HUDEP-2 (cell line): ENCODE results near the gene STAMBPL1.

Experiments used
- DNase-seq, 76 experiments: peaks; one replicate each; lab custom pipeline; 2025; ENCODE audit not compliant: unreplicated experiment in 76 of 76; lab: John Stamatoyannopoulos, UW

The STAMBPL1 gene

DNA sequence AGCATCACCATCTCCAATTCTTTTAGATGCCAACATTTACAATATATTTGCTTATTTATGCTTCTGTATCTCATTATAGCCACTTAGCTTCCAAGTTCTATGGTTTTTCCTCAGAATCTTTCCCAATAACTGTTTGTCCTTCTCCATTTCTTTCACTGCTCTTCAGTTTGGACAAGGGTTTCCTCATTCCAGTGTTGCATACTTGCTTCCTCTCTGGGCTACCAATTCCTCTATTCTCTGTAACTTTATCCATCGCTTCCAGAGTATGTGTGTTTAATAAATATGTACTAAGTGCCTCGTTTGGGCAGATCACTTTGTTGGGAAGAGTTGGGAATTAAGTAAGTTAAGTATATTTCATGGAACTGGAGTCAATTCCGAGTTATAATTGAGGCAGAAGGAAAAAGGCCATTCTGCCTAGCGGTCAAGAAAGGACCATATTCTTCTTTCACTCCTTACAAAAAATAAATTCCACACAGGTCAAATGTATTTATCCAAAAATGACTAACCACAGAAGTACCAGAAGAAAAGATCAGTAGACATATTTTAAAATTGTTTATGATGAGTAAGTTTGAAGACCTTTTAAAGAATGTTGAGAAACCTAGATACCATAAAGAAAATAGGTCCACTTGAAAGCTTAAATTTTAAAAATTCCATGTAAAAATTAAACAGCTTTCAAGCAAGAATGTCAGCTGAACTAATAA lies 10.8 kb downstream of the STAMBPL1 start:
- no peak for DNase-seq

DNA sequence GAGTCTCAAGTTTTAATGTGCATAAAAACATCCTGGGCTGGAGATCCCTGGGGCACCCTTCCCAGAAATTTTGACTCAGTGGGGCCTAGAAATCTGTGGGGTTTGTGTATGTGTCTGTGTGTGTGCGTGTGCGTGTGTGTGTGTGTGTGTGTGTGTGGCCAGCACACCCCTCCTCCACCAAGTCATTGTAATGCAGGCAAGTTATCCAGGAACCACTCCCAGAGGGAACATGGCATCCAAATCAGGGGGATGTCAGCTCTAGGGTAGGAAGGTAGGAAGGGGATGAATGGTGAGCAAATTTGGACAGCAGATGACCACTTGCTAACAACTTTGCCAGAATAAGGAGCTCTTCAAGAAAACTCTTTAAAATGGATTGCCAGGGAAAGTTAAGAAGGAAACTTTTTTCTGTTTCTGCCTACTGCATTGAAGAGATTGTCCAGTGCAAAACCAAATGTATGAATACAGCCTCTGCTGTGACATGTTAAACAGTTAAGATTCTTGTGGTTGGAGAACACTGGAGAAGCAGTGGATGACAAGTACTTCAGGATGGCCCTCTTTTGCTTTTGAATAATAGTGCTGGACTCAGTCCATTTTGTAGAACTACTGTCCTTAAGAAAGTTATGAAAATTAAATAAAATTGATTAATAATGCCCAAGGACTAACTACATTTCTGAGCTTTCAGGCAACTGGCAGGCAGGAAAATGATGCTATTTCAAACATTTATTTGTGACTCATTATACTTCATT lies 12.3 kb downstream of the STAMBPL1 start:
- no peak for DNase-seq

DNA sequence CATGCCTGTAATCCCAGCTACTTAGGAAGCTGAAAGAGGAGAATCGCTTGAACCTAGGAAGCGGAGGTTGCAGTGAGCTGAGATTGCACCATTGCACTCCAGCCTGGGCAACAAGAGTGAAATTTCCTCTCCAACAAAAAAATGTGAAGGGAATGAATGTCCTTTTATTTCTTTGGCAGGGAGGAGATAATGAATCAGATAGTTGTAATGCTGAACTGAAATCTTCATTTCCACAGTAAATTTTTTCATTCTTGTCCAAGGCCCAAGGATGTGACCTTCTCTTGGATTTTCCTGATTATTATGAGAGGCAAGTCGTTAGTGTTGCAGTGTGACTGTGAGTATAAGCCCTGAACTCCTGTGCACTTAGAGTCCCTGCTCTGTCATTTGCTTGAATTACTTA lies 13.6 kb downstream of the STAMBPL1 start:
- no peak for DNase-seq

DNA sequence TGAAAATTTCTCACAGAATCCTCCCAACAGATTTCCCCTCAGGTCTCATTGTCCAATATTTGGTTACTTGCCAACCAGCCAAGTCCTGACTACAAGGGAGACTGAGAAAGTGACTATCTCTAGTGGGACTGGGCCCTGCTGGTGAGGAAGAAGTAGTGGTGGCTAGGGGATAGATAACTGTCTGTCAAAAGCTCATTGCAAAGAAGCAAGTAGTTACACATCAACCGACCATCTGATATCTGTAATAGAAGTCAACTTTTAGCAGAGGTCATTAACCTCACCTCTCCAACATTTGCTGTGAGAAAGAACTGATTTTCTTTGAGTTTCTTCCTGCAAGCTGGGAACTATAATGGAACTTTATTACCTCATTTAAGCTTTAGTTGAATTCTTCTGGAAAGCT lies 15.2 kb downstream of the STAMBPL1 start:
- DNase-seq = peak in 1 of 76 experiments; percentile 2

DNA sequence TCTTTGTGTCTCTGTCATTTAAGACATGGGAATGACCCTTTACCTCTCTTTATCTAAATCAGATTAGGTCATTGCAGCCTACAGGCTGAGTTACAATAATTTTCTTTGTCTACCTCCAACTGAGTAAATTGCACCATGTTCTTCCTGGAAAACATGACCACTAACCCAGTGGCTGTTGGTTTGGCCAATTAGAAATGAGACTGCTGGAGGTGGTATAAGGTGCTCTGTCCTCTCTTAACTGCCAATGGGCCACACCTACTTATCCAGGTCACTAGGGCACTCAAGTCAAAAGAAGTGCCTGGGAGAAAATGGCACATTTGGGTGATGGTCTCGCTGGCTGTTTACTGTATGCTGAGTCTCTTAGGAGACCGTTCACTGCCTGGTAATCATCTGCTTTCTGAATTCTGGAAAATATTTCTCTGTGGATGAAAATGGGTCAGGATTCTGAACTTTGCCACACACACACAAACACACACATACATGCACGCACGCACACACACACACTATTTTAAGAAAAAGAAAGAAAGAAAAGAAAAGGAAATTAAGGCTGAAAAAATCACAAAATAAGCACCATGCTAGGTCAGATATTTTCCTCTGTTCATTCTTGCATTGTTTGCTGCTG lies 16.4 kb downstream of the STAMBPL1 start:
- no peak for DNase-seq

DNA sequence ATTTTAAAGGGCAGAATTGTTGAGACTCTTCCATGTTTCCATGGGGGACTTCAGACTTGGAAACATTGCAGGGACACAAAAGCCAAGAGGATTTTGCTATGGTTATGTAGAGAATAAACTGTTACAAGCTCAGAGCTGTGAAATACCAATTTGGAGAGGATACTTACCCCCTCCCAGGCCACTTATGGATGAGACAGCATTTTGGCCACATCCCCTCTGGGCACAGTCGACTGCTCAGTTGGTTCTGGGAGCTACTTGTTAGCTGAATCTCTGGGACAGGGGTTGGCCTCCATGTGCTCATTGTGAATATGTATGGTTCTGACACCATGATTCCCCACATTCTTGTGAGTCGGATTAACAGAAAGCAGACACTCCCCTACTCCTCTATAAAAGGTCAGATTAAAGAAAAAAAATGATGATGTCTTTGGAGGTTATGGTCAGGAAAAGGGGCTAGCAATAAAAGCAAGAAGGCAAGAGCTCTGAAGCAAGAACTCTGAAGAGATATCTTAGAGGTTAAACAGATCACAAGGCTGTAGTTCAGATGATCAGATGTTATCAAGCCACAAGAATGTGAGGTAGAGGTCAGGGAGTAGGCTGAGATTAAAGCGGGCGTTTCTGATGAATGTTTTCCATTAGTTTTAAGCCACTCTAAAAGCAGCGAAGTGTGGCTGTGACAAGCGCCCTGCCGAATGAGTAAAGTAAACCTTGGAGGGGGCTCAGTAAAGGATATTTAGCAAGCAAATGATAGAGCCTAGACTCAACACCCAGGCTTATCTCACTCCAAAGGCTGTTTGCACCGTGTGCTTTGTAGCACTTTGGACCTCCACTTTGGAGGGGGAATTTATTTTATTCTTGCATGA lies 17.2 kb downstream of the STAMBPL1 start:
- no peak for DNase-seq

DNA sequence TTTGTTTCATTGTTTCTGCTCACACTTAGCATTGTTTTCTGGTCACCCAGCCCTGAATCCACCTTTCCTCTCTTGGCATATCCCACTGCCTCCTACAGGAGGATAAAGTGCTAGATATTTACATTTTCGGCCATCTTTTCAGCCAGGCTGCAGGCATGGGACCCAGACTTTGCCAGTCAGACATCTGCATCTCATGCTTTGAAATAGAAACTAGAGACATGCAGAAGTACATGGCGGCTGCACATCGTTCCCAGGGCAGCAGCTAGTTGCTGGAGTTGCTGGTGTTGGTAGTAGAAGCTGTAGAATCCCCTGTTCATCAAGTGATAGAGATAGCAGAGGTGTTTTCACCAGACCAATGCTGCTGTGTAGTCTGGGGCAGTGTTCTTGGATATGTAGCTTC lies 18.7 kb downstream of the STAMBPL1 start:
- DNase-seq = no peak

DNA sequence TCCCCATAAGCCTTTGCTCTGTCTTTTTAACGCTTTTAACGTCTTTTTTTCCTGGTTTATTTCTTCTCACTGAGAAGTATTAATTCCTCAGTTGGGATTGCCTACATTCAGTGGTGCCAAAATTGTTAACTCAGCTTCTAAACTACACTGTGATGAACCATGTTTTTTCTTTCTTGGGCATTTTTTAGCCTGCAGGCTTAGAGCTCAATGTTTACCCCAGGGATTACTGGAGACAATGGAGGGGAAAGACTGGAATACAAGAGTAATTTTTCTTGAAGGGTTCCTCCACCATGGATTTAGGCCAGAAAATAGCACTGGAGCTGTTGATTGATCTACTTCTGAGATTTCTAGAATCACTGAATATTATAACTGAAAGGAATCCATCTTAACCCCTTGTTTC lies 19.8 kb downstream of the STAMBPL1 start:
- no peak for DNase-seq

DNA sequence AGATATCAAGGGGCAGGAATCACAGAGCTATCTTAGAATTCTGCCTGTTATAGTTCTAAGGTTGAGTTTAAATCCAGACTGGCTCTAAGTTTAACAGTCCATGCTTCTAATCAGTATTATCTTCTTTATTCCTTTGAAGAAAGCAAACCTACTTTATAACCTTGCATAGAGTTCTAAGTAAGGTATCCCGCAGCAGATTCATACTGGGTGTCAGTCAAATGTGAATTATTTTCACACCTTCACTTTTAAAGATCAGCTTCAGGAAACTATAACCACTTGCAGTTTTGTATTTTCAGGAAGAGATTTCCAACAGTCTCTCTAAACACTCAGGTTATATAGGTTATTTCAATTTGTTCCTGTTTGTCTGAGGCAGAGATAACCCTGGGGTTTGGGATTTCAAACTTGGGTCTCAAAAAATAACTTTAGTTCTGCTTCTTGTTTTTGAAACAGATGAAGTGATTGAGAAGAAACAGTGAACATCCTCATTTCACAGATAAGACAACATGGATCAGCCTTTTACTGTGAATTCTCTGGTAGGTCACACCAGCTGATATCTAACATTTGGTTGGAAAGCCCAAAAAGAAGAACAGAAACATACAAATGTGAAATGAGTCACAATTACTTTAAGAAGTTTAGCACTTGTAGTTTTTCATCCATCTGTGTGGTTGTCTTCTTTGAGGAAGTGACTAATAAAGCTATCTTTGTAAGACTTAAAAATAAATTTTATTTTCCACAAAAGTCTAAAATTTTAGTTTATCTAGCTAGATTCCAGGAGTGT lies 21.4 kb downstream of the STAMBPL1 start:
- no peak for DNase-seq

DNA sequence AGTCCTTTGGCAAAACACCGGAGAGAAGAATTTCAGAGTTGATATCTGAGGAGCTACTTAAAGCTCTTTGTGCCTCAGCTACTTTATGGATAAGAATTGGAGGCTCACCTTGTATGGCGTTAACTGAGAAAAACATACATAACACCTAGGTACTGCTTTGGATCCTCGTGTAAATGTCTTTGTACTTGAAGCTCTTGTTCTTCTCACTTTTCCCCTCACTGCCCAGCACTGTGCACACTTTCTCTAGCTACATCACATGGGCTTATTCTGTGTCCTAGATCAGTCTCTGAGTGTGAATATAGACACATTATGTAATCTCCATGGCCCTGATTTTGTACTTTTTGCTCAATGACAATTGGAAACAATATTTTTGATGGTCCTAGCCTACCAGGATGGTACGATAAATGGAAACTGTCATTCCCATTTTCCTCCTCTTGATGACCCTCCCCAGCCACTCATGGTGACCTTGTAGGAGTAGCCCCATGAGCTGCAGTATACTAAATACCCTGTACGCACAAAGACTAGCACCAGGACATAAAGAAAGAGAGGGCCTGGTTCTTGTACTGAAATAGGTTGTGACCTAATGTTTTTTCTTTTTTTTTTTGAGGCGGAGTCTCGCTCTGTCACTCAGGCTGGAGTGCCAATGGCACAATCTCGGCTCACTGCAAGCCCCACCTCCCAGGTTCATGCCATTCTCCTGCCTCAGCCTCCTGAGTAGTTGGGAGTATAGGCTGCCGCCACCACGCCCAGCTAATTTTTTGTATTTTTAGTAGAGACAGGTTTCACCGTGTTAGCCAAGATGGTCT lies 22.1 kb downstream of the STAMBPL1 start:
- no peak for DNase-seq

DNA sequence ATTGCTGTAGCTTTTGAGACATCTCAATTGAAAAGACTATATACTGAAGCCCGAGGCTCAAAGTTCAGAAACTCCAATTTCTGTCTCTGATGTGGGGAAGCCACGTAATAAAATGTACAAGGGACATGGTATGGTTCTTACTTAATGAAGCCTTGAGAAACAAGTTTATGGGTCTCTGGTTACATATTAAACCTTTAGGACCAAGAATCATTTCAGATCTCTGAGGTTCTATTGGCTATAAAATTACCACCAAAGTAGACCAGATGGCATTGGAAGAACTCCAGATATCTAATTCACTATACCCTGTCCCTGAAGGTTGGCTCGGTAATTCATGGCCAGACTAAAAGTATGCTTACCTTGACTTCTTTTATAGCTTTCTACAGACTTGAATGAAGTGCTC lies 23.7 kb downstream of the STAMBPL1 start:
- no peak for DNase-seq

DNA sequence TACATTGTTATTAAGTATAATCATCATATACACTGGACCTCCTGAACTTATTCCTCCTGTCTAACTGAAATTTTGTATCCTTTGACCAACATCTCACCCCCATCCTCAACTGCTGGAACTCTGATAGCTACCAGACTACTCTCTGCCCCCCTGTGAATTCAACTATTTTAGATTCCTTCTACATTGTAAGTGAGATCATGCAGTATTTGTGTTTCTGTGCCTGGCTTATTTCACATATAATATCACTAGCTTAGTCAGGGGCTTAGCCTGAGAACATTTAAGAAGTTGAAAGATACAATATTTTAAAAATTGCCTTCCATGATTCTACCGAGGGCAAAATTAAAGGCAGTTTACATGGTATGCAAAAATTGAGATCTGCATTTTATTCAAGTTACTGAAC lies 26.9 kb downstream of the STAMBPL1 start:
- no peak for DNase-seq

DNA sequence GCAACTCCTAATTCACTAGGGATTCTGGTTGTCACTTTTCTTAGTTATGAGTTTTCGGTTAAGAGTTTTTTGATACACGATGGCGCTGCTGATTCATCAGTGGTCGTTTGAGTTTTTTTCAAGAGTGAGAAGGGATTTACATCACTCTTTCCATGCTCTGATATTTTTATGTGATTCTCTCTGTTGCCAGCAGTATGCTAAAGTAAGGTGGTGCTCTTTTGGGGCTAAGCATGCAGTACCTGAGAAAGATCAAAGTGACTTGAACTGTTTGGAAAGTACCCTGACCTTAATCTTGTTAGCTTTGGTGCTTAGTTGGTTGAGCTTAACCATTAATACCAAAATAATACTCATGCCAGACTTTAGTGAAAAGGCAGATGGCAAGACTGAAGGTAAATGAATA lies 28.1 kb downstream of the STAMBPL1 start:
- no peak for DNase-seq

DNA sequence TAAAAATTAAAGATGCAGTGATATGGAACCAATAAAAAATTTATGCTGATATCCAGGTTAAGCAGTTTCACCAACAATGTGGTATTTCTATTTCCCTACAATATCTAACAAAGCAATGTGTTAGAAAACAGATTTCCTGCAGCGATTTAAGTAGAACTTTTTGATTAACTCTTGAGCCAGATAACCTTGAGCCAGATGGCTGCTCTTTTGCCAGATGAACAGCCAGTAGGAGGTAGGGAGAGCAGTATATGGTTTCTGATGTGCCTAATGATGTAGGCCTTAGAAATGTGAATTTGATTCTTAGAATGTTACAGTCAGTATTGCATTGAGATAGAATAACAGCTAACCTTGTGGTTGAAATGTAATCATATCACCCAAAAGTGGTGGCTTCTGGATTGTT lies 31.1 kb downstream of the STAMBPL1 start:
- no peak for DNase-seq

DNA sequence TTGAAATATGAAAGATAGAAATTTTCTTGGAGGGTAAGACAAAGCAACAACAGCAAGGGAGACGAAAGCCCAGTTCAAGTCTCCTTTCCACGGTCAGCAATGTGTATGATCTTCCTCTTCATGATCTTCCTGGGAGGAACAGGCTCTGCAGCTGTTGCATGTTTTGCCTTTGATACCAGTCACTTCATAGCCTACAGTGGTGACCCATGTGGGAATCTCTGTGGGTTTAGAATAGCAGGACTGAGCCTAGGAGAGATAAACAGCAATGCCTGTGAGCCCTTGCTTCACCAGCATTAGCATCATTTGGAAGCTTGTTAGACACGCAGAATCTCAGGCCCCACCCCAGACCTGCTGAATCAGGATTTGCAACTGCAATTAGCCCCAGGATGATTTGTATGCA lies 31.8 kb downstream of the STAMBPL1 start:
- DNase-seq = no peak

DNA sequence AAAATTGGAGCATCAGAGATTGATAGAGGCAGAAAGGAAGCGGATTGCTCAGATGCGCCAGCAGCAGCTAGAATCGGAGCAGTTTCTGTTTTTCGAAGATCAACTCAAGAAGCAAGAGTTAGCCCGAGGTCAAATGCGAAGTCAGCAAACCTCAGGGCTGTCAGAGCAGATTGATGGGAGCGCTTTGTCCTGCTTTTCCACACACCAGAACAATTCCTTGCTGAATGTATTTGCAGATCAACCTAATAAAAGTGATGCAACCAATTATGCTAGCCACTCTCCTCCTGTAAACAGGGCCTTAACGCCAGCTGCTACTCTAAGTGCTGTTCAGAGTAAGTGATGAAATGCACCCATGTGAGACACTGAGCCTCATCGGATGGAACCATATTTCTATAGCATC lies 33.1 kb downstream of the STAMBPL1 start:
- no peak for DNase-seq

DNA sequence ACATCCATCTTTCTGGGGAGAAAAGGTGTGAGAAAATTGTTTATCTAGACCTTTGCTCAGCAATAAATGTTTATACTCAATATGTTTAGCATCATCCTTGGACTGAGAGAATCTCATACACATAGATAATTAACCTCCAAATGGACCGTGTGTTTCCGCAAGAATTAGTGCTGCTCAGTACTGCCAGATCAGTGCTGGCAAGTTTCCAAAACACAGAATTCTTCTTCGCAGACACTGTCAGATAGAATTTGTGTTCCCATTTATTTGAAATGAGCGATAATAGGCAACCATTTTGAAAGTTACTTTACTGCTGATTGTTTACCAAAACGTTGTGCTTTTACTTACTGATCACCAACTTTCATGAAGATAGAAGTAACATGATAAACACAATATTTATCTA lies 33.7 kb downstream of the STAMBPL1 start:
- DNase-seq = no peak

DNA sequence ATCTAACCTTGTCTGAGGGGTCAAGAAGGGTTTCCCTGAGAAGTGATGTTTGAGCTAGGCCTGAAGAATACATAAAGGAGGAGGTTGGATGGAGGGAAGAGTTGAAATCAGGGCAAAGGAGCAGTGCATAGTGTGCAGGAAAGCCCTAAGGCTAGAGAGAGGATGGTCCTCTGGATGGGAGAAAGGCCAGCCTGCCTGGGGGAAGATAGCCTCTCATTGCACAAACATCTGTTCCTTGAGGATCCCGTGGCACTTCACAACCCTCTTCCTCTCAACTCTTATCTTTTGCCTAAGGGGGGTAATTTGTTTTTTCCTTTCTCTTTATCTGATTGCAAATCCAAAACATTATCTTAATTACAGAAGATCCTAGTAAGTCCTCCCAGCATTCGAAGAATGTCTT lies 35.7 kb downstream of the STAMBPL1 start:
- DNase-seq = no peak

DNA sequence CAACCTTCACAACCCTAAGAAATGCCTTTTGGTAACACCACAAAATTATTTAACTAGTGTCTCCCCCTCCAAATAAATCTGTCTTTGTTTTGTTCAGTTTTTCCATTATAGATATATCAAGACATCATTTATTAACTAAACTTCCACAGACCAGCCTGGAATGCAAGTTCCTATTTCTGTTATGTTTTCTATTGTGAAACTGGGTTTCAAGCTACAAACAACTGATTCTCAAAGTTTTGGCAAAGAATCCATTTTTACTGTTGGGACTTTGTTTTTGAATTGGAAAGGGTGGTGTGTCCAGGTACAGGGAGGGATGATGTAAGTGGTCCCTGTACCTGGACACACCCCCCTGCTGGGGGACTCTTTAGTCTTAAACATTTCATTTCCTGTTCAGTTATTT lies 36.2 kb downstream of the STAMBPL1 start:
- DNase-seq = no peak

DNA sequence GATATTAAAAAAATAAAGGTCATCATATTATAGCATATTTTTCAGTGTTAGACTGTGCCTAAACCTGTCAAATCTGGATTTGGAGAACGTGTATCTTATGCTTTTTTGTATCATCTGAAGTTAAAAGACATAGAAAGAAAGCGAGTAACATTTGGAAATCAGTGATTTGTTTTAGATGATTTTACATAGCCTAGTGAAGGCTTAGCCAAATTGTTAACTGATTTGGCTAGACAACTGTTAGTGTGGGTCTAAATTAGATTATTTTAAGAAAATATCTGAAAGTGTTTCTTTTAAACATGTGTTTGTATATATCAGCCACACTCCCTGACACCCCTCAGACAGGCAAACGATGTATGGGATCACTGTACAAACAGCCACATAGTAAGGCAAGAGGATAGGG lies 36.9 kb downstream of the STAMBPL1 start:
- DNase-seq = no peak
